Lung microvascular endothelial cell (primary cell): Measurements from ENCODE around the gene NXNL2. TPM values are rescaled to one million over a fixed set of nuclear protein-coding genes. Genes with fewer than 3 reads are reported as not detected.

Experiments
- DNase-seq, 2 donors: peaks; one replicate each; pipeline versions ENCODE4 v3.0.0 to v3.0.0-alpha.2; 2010; ENCODE audit warnings: low read depth in 2 of 2
- total RNA-seq: library from RNA; depleted of rRNA; stranded (reverse); fragments of >200 nt; gene quantifications from 2 replicates; pipeline ENCODE4 v1.2.1, GENCODE V29; 2014

Gene NXNL2
- total RNA-seq: under 0.01 and 0.79 TPM in 2 replicates

DNA sequence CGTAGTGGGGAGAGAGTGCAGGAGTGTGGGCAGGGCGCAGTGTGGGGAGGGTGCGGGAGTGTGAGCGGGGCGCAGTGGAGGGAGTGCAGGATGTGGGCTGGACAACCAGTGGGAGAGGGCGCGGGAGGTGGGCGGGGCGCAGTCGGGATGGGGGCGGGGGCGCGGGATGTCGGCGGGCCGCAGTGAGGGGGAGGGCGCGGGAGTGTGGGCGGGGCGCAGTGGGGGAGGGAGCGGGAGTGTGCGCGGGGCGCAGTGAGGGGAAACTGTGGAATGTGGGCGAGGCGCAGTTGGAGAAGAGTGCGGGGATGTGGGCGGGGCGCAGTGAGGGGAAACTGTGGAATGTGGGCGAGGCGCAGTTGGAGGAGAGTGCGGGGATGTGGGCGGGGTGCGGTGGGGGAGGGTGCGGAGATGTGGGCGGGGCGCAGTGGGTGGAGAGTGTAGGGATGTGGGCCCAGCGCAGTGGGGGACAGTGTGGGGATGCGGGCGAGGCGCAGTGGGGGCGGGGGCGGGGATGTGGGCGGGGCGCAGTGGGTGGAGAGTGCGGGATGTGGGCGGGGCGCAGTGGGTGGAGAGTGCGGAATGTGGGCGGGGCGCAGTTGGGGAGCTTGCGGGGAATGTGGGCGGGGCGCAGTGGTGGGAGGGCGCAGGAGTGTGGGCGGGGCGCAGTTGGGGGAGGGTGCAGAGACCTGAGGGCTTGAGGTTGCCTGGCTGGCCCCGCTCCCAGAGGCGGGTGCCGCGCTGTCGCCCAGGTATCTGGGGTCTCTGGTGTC is at the start of gene NXNL2:
TSS of gene NXNL2 (plus strand) at position 723 of the 770 bp plus-strand sequence. CDS start 257 bp downstream, outside the sequence.
- DNase-seq: peak; percentile 76 to 94

DNA sequence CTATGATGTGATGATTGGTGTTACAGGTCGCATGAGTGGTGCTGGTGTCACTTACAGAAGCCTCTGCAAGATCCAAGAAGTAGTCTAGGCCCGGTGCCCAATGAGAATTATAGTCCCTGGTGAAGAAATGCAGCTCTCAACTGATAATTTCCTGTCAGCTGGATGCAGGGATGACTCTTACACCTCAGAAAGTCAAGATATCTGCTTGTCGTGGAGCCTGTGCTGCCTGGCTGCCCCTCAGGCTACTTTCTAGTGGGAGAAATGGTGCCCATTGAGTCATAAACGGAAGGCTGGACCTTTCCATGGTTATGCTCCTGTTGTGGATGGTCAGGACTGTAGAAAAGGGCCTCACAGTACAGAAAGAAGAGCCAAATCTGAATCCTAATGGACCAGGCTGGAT is 46.8 kb upstream of the NXNL2 start:
- DNase-seq: no peak

DNA sequence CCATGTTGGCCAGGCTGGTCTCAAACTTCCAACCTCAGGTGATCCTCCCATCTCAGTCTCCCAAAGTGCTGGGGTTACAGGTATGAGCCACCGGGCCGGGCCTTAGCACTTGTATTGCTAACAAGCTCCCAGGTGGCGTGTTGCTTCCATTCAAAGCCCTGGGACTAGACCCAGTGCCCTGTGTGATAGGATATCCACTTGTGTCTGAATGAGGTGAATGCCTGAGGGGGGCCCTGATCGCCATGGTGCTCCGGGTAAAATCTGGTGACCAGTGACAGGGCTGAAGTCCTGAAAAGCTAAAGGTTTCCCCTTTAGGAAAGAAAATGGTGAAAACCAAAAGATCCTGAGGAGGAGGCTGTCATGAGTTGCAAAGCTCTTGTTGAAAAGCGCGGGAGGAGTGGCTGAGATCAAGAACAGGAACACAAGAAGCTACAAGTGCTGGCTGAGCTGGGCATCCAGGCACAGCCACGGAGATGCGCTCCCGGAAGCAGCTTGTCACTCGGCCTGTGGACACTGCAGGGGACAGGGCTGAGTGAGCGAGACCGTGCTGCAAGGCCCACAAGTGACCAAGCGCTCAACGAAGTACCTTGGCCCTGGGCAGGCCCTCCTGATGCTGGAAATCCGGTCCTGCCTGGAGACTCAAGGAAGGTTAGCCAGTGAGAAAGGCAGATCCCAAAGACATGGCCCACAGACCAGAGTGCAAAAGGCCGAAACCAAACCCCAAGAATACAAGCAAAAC is 39.8 kb upstream of the NXNL2 start:
- no peak for DNase-seq

DNA sequence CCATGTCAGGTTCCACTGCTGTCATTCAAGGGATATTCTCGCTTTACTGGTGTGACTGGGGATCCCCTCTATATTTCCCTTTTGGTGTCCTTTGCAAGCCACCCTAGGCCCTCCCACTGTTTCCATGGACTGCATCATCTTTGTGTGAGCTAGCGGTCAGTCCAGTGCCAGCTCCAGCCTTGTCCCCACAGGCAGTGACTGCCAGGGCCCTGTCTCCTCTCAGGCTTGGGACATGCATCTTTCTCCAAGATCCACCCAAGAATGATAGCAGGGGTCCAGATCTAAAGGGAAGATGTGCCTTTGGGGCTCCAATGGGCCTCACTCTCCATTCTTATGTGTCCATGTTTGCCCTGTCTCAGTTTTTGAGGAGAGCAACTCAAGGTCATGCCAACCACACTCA is 37.8 kb upstream of the NXNL2 start:
- no peak for DNase-seq

DNA sequence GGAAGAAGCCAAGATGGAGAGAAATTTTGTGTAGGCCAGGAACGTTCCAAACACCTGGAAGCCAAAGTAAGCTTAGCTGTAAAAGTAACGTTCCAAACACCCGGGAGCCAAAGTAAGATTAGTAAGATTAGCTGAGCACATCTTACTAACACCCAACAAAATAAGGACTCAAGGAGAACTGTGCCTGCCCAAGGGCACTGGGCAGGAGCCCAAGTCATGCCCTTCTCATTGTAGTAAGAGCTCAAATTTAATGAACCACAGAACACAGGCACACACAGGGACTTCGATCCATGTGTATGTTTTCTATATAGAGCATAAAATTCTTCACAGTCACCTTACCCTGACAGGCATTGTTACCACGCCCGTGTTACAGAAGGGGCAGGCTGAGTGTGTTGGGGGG is 36.1 kb upstream of the NXNL2 start:
- DNase-seq: no peak

DNA sequence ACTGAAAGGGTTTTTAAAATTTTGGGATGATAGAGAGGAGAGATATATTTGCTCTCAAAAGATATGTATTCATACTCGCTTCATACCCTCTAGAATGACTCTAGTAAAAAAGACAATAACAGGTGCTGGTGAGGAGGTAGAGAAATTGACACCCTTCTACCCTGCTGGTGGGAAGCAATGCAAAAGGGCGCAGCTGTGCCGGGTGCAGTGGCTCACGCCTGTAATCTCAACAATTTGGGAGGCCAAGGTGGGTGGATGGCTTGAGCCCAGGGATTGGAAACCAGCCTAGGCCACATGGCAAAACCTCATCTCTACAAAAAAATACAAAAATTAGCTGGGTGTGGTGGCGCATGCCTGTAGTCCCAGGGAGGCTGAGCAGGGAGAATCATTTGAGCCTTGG is 33.9 kb upstream of the NXNL2 start:
- DNase-seq: no peak

DNA sequence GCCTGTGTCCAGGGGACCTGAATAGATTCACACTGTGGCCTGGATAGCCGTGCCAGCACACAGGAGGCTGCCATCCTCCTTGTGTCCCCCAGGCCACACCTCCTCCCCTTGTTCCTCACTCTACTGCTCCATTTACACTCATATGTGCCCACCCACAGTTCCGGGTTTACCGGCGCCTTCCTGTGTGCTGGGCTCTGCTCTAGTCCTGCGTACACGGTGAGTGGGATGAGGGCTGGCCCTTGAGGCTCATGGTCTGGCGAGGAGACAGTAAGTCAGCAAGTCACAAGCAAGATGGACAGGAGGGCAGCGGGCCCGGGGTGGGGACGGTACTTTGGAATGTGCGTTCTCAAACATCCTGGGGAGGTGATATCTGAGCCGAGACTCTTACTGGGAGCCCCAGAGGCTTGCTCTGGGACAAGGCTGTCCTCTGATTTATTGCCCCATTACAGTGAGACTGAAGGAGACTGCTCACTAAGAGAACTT is 32.4 kb upstream of the NXNL2 start:
- DNase-seq: no peak

DNA sequence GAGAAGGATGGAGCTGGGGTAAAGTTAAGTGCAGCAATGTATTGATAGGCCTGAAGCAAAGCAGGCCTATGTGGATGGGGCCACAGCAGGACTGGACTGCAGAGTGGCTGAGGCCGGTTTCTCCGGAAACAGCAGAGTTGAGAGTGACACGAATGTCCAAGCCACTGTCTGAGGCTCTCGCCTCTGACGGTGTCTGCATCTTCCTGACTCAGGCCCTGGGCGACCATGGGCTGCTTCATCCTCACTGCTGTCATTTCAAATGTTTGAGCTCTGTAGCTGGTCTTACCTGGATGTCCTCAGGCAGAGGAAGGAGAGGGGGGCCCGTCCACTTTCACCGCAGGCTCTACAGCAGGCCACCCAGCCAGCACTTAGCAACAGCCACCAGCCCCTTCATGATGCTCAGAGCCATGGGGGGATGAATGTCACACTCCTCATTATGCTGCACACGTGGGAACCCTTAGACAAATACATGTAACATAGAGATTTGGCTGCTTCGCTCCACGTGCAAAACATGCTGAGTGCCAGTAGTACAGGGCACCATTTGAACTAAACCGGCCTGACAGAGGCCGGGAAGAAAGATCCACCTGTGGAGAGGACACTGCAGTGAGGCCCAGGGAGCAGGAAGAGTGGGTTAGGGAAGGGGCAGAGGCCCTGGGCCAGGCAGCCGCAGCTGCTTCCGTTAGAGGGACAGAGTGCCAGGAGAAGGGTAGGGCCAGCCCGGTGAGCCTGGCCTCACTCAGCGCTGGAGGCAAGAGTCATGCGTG is 31.7 kb upstream of the NXNL2 start:
- DNase-seq: peak in 1 of 2 donors; percentile 52

DNA sequence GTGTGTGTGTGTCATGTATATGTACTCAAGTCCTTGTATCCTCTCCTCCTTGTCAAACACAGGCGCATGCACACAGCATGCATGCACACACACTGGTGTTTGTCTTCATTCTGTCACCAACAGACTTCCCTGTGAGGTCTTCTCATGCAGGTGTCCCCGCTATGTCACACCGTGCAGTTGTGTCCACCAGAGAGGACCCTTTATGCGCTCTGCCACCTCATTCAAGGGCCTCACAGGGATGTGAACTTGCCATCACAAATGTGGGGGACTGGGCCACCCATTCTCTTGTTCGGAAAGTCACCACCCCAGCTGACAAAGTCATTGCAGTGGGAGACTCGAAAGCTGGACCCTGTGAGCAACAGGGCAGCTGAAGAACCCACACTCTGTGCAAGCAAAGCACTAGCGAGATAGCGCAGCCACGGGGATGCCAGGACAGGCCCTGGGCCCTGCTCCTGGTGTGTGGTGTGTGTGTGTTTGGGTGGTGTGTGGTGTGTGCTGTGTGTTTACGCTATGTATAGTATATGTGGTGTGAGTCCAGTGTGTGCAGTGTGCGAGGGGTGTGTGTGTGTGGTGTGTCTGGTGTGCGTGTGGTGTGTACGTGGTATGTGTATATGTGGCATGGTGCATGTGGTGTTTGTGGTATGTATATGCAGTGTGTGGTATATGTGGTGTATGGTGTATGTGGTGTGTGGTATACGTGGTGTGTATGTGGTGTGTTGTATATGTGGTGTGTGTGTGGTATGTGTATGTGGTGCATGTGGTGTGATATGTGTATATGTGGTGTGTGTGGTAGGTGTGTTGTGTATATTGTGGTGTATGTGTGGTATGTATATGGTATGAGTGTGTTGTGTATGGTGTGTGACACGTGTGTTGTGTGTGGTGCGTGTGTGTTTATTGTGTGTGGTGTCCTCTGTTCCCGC is 30.9 kb upstream of the NXNL2 start:
- DNase-seq: no peak

DNA sequence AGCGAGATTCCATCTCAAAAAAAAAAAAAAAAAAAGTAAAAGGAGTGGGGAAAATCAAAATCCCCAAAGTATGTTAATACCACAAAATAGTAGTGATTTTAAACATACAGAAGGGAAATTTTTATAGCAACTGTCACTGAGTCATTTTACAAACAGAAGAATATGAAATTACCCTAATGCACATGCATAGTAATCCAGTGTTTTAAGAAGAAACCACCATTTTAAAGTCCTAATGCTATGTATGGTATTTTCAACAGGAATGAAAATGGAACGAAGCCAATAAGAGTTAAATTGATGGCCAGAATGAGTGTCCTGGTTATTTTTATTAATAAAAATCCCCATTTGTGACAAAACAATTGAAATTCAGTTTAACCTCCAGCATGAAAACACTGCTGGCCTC is 26.7 kb upstream of the NXNL2 start:
- no peak for DNase-seq

DNA sequence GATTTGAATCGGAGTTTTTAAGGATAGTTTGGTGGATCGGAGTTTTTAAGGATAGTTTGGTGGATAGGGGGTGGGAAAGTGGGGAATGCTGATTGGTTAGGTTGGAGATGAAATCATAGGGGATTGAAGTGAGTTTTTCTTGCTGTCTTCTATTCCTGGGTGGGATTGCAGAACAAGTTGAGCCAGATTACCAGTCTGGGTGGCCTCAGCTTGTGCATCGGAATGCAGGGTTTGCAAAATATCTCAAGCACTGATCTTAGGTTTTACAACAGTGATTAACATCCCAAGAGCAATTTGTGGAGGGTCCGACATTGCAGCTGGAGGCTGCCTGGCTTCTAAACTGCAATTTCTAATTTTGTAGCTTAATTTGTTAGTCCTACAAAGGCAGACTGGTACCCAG is 23.1 kb upstream of the NXNL2 start:
- DNase-seq: no peak

DNA sequence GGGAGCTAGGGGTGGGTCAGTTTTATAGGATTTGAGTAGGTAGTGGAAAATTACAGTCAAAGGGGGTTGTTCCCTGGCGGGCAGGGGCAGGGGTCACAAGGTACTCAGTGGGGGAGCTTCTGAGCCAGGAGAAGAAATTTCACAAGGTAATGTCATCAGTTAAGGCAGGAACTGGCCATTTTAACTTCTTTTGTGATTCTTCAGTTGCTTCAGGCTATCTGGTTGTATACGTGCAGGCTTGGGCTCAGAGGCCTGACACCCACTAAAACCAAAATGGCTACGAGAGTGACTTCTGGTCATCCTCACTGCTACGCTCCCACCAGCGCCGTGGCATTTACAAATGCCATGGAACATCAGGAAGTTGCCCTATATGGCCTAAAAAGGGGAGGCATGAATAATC is 20.7 kb upstream of the NXNL2 start:
- DNase-seq: no peak

DNA sequence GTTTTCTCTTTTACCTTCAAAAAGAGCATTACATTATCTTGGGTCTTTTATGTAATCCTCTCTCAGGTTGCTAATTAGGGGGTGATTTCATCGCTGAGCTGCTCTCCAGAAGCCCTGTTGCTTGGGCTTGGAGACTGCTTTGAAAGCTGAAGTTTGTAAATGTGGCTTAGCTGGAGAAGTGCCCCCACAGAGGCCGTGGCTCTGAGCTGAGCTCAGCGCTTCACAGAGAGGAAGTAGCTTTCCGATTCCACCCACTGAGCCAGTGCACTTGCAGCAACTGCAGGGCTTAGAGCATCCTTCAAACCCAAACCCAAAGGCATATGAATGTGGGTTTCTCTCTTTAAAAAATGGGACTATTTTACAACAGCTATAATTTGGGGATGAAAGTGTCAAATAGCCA is 13.7 kb upstream of the NXNL2 start:
- DNase-seq: no peak

DNA sequence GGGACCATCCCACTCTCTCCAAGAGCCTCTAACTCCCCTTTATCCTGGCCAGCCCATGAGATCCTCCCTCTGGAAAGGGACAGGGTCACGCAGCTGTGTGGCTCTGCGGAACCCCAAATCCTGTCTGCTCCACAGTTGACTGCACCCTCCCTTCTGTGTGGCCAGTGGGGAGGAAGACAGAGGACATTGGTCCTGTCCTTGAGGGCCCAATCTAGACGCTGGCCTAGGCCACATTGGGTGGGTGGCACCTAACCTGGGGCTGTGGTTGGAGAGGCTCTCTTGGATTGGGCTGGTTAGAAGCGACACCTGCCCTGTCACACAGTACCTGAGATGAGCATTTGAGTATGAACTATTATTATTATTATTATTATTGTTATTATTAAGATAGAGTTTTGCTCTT is 12.6 kb upstream of the NXNL2 start:
- DNase-seq: no peak

DNA sequence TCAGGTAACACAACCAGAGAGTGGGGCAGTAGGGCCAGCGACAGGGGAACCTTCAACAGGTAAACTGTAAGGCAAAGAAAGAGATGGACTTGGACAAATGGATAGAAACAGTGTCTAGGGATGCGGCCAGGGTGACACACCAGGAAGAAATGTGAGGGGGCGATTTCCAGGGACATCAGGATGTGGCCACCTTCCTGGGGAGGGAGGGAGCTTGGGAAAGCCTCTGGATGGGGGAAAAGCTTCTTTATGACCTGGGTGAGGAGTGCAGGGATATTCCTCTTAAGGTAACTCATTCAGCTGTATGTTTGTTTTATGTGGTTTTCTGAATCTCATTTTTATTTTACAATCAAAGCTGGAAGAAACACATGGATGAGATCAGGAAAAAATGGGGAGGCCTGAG is 11.9 kb upstream of the NXNL2 start:
- DNase-seq: no peak

DNA sequence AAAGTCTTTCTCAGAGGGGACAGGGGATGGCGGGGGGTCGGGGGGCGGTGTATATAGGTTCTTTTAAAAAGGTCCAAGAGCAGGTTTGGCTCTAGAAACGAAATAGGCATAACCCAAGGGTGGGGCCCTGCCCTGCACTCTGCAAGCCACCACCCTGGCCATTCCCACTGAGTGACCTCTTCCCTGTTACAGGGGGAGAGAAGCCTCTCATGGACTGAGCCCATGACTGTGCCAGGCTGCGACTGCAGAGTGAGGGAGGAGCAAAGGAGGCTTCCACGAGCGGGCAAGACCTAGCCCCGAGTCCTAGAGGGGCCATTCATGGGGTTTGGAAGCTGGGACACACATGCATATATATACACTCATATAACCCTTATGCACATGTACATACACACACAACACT is 10.1 kb upstream of the NXNL2 start:
- no peak for DNase-seq

DNA sequence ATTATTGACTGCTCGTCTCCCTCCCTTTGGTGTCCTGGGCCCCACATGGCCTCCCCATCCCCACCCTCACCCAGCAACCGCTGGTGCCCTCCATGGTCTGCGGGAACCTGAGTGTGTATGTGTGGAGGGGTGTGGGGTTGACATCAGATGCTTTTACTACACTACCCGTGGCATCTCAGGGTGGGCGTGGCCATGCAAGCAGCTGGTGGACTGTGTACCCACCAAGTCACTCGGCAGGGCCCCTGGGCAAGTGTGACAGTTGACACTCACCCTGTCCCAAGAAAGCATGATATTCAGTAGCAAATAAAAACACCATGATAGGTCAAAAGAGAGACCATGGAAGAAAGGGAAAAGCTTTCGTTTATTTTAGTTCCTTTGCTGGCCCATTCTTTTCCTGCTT is 7.4 kb upstream of the NXNL2 start:
- DNase-seq: no peak

DNA sequence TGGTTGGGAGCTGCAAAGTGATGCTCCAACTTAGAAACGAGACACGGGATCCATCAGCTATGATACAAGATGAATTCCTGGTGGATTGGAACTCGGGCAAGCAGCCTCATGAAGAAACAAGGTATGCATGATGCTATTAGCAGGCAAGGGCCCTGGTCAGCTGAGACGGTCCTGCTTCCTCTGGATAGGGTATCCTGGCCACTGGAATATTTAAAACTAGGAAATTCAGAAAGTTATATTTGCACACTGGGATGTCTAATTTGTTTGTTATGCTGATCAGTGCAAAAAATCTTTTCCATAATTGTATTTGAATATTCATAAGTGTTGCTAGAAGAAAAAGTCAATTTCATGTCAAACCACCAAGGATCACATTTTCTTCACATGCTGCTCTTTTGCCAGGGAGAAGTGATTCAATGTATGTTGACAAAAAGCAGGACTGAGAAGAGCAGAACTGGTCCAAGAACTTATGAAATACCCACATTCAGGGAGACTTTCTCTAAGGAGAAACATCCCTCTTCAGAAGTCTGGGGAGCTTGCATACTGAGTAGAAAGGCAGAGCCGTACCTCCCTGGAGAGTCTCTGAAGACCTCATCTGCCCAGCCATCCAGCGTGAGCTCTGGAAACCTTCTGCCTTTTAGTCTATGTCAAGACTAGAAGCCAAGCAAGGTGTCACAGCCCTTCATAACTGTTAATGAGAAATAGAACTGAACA is 6.7 kb upstream of the NXNL2 start:
- no peak for DNase-seq

DNA sequence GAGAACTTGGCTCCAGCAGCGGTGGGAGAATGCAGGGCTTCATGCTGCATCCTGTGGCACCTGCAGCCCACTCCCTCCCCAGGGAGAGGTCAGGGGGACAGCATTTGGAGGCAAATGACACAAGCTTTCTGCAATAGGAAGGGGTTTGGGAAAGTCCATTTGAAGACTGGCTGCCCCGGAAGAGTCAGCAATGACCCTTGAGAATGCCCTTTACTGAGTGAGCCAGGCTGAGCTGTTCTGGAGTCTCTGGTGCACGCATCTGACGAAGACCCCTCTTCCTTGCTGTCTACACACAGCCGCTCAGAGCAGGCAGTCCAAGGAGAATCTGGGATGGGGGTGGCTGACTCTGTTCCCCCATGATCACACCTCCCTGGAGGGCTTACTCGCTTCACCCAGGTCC is 5.5 kb upstream of the NXNL2 start:
- no peak for DNase-seq

DNA sequence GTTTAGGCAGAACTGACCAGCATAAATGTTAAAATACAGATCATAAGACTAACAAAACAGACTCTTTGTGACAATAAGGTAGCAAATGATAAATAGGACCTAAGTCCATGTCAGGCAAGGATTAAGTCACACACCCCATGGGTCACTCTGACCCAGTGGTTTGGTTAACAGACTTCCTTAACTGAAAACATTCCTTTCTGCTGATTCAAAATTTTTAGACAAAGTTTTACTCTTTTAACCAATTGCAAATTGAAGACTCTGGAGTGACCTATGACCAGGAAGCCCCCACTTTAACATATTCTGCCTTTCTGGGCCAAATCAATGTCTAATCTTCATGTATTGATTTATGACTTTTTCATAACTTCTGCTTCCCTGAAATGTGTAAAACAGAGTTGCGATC is 4.9 kb upstream of the NXNL2 start:
- peak in 1 of 2 donors; percentile 43 for DNase-seq
